ENCODE measurements around the gene PRKCH. TPM values are rescaled to one million over a fixed set of nuclear protein-coding genes. Genes with fewer than 3 reads are reported as not detected.
A peak's percentile ranks its signal among the peaks of the same experiment; 100 is the strongest.

PRKCH gene
- total RNA-seq, 2 donors from 2014 or later: 24.6 to 73.6 TPM

DNA sequence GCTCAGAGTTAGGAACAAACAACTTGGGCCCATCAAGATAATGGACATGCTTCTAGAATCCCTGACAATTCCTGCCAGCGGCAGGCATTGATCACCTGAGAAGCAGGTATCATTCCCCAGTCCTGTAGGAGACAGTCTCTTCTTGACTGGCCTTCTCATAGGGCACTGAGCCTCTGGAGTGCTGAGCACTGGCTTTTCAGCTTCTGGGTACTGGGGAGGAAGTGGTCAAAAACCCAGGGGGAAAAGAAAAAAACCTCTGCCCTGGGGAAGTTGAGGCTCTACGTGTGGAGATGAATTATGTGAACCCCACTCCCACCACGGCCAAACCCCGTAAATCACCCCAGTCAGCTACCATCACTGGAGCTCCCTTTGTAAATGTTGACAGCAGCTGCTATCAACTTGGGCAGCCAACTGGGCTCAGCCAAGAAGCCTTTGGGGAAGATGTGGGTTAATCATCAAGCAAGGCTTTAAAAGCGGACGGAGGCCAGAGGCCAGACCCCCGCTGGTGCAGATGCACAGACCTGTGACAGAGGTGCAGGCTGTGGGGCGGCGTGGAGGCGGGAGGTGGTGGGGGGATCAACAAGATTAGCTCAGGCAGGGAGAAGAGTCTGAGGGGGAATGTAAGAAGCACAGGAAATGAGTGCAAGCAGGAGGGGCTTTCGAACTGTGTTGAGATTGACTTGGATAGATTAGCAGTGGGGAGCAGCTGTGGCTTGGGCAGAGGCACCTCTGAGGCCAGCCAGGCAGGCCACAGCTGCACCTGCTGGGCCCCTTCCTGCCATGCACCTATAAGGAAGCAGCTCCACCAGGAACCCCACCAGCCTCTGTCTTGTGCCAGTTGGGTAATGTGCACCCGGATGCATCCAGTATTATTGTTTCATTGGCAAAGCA lies 268.6 kb downstream of the PRKCH start:
- Histone ChIP-seq H3K36me3 (no peaks in the 10 kb centered on the region), H3K9me3 (no peaks in the 10 kb centered on the region), H3K4me3 (no peak overlapping the region), H3K27ac (no peak overlapping the region), H3K4me1 (ENCODE audit: control insufficient read depth in 1 of 2, low read depth in 2 of 2) (peaks cover 27 to 46% of the 10 kb centered on the region in 2 donors), H3K27me3 (replicated peaks; ENCODE audit: insufficient read depth) (no peaks in the 10 kb centered on the region)
- DNase-seq (ENCODE audit: low spot score): no peak
- ATAC-seq (ENCODE audit: insufficient number of reproducible peaks, low FRiP score, low read depth): no peak
- TF ChIP-seq, protein P1, sequence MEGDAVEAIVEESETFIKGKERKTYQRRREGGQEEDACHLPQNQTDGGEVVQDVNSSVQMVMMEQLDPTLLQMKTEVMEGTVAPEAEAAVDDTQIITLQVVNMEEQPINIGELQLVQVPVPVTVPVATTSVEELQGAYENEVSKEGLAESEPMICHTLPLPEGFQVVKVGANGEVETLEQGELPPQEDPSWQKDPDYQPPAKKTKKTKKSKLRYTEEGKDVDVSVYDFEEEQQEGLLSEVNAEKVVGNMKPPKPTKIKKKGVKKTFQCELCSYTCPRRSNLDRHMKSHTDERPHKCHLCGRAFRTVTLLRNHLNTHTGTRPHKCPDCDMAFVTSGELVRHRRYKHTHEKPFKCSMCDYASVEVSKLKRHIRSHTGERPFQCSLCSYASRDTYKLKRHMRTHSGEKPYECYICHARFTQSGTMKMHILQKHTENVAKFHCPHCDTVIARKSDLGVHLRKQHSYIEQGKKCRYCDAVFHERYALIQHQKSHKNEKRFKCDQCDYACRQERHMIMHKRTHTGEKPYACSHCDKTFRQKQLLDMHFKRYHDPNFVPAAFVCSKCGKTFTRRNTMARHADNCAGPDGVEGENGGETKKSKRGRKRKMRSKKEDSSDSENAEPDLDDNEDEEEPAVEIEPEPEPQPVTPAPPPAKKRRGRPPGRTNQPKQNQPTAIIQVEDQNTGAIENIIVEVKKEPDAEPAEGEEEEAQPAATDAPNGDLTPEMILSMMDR (IDR thresholded peaks at IDR 0.05): no peak

DNA sequence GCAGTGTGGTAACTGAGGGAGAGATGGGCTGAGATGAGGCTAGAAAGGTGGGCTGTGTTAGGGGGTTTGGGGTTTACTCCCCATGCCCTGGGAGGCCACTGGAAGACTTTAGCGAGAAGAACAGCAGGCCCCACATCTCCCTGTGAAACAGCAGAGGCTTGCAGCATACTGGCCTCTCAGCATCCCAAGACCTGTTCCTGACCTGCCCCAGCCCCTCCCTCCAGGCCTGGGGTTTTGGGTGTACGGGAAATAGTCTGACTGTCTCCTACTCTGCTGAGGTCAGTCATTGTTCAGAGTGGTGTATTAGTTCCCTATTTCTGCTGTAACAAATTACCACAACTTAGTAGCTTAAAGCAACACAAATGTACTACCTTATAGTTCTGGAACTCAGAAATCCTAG lies 270.5 kb downstream of the PRKCH start:
- Histone ChIP-seq H3K27ac (no peak overlapping the region), H3K4me1 (ENCODE audit: control insufficient read depth in 1 of 2, low read depth in 2 of 2) (peaks cover 19 to 36% of the 10 kb centered on the region in 2 donors), H3K27me3 (replicated peaks; ENCODE audit: insufficient read depth) (no peaks in the 10 kb centered on the region), H3K4me3 (no peak overlapping the region), H3K9me3 (no peaks in the 10 kb centered on the region), H3K36me3 (no peaks in the 10 kb centered on the region)
- ATAC-seq (ENCODE audit: insufficient number of reproducible peaks, low FRiP score, low read depth) (no peak), DNase-seq (ENCODE audit: low spot score) (no peak)
- TF ChIP-seq, protein P1 (IDR thresholded peaks at IDR 0.05): no peak

DNA sequence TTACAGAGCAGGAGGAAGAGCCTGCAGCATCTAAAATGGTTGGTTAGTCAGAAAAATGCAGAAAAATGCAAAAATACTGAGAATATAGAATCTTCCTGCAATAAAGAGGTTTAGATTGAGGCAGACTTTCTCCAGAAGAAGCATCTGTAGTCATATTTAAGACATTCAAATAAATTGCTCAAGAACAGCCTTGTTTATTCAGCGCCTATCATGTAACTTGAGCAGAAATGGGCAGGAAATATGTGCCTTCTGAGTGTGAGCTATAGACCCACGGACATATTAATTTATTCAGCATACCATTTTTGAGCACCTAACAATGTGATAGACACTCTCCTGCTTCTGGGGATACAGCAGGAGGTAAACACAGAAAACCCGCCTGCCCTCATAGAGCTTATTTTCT lies 272.0 kb downstream of the PRKCH start:
- ATAC-seq (ENCODE audit: insufficient number of reproducible peaks, low FRiP score, low read depth) (no peak), DNase-seq (ENCODE audit: low spot score) (no peak)
- H3K4me1 ChIP-seq (ENCODE audit: control insufficient read depth in 1 of 2, low read depth in 2 of 2): peaks cover 8 to 23% of the 10 kb centered on the region in 2 donors
- H3K27me3 ChIP-seq (replicated peaks; ENCODE audit: insufficient read depth): no peaks in the 10 kb centered on the region
- TF ChIP-seq, protein P1 (IDR thresholded peaks at IDR 0.05): no peak
- H3K9me3 ChIP-seq: no peaks in the 10 kb centered on the region
- H3K27ac ChIP-seq: no peak overlapping the region
- no peaks in the 10 kb centered on the region for H3K36me3 ChIP-seq
- no peak overlapping the region for H3K4me3 ChIP-seq

DNA sequence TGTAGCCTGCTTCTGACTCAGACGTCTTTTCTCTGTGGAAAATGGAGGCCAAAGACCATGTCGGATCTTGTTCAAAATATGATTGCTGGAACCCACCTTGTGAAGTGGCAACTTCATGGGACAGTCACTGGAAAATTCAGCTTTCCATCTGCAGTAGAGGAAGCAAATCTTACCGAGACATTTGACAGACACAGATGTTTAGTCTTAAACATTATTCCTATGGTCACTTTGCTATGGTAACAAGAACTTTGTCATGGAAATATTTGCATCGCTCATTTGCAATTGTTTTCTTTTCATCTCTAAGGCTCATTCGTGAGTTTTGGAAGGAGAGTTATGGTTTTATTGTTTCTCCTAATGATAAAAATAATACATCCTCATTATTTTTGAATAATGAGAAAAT lies 275.6 kb downstream of the PRKCH start:
- H3K27ac ChIP-seq: no peak overlapping the region
- TF ChIP-seq, protein P1 (IDR thresholded peaks at IDR 0.05): no peak
- H3K9me3 ChIP-seq: no peaks in the 10 kb centered on the region
- peaks cover 13 to 31% of the 10 kb centered on the region in 2 donors for H3K4me1 ChIP-seq (ENCODE audit: control insufficient read depth in 1 of 2, low read depth in 2 of 2)
- H3K4me3 ChIP-seq: no peak overlapping the region
- DNase-seq (ENCODE audit: low spot score) (no peak), ATAC-seq (ENCODE audit: insufficient number of reproducible peaks, low FRiP score, low read depth) (no peak)
- no peaks in the 10 kb centered on the region for H3K36me3 ChIP-seq
- no peaks in the 10 kb centered on the region for H3K27me3 ChIP-seq (replicated peaks; ENCODE audit: insufficient read depth)

DNA sequence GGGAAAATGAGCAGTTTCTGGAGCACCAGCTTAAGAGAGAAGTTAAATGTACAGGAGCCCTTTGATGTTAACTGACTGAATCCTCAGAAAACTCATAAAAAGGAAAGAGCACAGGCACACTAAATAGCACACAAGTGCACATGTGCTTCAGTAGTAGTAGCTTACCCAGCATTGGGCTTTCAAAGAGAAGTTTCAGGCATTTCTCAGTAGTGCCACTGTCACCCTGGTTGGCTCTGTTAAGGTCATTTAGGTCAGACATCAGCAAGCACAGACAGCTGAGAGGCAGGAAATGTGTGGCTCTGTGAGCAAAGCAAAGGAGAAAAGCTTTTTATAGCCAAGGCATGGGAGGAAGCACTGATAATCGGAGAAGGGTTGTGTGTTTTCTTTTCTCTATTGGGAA lies 277.6 kb downstream of the PRKCH start:
- Histone ChIP-seq H3K36me3 (no peaks in the 10 kb centered on the region), H3K4me3 (no peak overlapping the region), H3K27me3 (replicated peaks; ENCODE audit: insufficient read depth) (no peaks in the 10 kb centered on the region), H3K4me1 (ENCODE audit: control insufficient read depth in 1 of 2, low read depth in 2 of 2) (peaks cover 13 to 32% of the 10 kb centered on the region in 2 donors), H3K27ac (peak overlapping the region in 1 of 2 donors; percentile 6), H3K9me3 (no peaks in the 10 kb centered on the region)
- DNase-seq (ENCODE audit: low spot score): no peak
- TF ChIP-seq, protein P1 (IDR thresholded peaks at IDR 0.05): no peak
- no peak for ATAC-seq (ENCODE audit: insufficient number of reproducible peaks, low FRiP score, low read depth)

All from thoracic aorta (tissue), 2 donors.